SK-N-SH (cell line): ENCODE measurements around the gene PNMA1.

Experiments
- CHD2 ChIP-seq: fragments of 150-350 bp; IDR thresholded peaks from 2 replicates; pipeline ENCODE4 v1.6.1; 2018; ENCODE audit warnings: low read length; ENCODE audit not compliant: partially characterized antibody
- ELF1 ChIP-seq: IDR thresholded peaks from 2 replicates; pipeline ENCODE4 v1.4.0; 2012
- MXI1 ChIP-seq: IDR thresholded peaks from 2 replicates; pipeline ENCODE4 v1.6.1; 2012; ENCODE audit warnings: mild to moderate bottlenecking, low read depth, low read length, improper control_type of control experiment
- RAD21 ChIP-seq: IDR thresholded peaks from 2 replicates; pipeline ENCODE4 v1.6.1; 2012; ENCODE audit warnings: mild to moderate bottlenecking, low read length
- RCOR1 ChIP-seq: fragments of 150-350 bp; IDR thresholded peaks from 2 replicates; pipeline ENCODE4 v1.6.1; 2017; ENCODE audit warnings: antibody characterized with exemption, low read length
- SIN3A ChIP-seq: IDR thresholded peaks from 2 replicates; pipeline ENCODE4 v1.6.1; 2012; ENCODE audit warnings: low read depth, mild to moderate bottlenecking, low read length, moderate library complexity, borderline replicate concordance
- TAF1 ChIP-seq: IDR thresholded peaks from 2 replicates; pipeline ENCODE4 v1.6.1; 2012; ENCODE audit warnings: low read depth, mild to moderate bottlenecking, low read length, moderate library complexity, borderline replicate concordance
- YY1 ChIP-seq: IDR thresholded peaks from 2 replicates; pipeline ENCODE4 v1.4.0; 2012; ENCODE audit warnings: low read depth, mild to moderate bottlenecking
- TF ChIP-seq, protein P1 (sequence below): fragments of 150-350 bp; IDR thresholded peaks from 2 replicates; pipeline ENCODE4 v1.6.1; 2017; ENCODE audit warnings: antibody characterized with exemption, low read length, low read depth, borderline replicate concordance
- TF ChIP-seq, protein P2 (sequence below): IDR thresholded peaks from 2 replicates; pipeline ENCODE4 v1.4.0; 2012; ENCODE audit warnings: low read depth
- TF ChIP-seq, protein P3 (sequence below): fragments of 200-600 bp; sonication (generic); IDR thresholded peaks from 2 replicates; pipeline ENCODE4 v1.6.1; 2017; ENCODE audit warnings: antibody characterized with exemption, mild to moderate bottlenecking, moderate library complexity

DNA sequence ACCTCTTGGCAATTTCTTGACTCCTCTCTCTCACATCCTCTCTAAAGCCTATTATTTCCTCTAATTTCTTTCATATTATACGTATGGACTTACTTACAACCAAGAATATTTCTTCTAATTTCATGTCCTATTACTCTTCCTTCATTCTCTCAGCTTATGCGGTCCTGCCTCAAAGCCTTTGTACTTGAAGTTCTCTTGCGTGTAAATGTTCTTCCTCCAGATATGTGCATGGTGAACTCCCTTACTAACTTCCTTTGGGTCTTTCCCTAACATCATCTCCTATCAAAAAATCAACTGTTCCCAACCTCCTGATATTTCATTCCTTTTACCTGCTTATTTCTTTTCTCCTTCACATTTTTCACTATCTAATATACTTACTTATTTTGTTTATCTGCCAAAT, 46.3 kb downstream of the PNMA1 start:
- no peak for TF ChIP-seq TAF1
- TF ChIP-seq, protein P1, sequence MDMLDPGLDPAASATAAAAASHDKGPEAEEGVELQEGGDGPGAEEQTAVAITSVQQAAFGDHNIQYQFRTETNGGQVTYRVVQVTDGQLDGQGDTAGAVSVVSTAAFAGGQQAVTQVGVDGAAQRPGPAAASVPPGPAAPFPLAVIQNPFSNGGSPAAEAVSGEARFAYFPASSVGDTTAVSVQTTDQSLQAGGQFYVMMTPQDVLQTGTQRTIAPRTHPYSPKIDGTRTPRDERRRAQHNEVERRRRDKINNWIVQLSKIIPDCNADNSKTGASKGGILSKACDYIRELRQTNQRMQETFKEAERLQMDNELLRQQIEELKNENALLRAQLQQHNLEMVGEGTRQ: no peak
- no peak for TF ChIP-seq RCOR1
- TF ChIP-seq, protein P2, sequence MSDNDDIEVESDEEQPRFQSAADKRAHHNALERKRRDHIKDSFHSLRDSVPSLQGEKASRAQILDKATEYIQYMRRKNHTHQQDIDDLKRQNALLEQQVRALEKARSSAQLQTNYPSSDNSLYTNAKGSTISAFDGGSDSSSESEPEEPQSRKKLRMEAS: no peak
- TF ChIP-seq, protein P3, sequence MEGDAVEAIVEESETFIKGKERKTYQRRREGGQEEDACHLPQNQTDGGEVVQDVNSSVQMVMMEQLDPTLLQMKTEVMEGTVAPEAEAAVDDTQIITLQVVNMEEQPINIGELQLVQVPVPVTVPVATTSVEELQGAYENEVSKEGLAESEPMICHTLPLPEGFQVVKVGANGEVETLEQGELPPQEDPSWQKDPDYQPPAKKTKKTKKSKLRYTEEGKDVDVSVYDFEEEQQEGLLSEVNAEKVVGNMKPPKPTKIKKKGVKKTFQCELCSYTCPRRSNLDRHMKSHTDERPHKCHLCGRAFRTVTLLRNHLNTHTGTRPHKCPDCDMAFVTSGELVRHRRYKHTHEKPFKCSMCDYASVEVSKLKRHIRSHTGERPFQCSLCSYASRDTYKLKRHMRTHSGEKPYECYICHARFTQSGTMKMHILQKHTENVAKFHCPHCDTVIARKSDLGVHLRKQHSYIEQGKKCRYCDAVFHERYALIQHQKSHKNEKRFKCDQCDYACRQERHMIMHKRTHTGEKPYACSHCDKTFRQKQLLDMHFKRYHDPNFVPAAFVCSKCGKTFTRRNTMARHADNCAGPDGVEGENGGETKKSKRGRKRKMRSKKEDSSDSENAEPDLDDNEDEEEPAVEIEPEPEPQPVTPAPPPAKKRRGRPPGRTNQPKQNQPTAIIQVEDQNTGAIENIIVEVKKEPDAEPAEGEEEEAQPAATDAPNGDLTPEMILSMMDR: no peak
- no peak for TF ChIP-seq MXI1
- no peak for TF ChIP-seq ELF1
- TF ChIP-seq YY1: no peak
- TF ChIP-seq RAD21: no peak
- no peak for TF ChIP-seq SIN3A
- no peak for TF ChIP-seq CHD2
